ENCODE measurements around the gene KIAA1191.
"Not testable (repeated sequence)": the region's sequence is repeated elsewhere in the genome, so short reads cannot be mapped to it uniquely, and the experiment has no call there.

Gene KIAA1191

DNA sequence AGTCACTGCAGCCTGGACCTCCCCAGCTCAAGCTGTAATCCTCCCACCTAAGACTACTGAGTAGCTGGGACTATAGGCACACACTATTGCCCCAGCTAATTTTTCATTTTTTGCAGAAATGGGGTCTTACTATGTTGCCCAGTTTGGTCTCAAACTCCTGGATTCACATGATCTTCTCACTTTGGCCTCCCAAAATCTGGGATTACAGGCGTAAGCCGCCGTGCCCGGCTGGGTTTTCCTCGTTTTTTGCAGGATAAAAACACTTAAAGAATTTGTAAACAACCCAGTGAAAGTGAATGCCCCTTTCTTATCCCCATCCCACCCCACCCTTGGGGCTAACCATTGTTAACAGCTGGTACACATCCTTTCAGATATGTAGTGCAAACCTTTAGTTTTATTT, 47.0 kb upstream of the KIAA1191 start:
- no peak for TF ChIP-seq ARNTL (CRISPR knock-in tag; IDR thresholded peaks at IDR 0.05; ENCODE audit: borderline replicate concordance, low read depth)
- TF ChIP-seq ZNF70 (CRISPR knock-in tag; IDR thresholded peaks at IDR 0.05), result no peak
- TF ChIP-seq ZFP3 (CRISPR knock-in tag; IDR thresholded peaks at IDR 0.05), result no peak
- TF ChIP-seq TOX (CRISPR knock-in tag; IDR thresholded peaks at IDR 0.05; ENCODE audit: borderline replicate concordance), result no peak
- no peak for TF ChIP-seq ZC3H10 (CRISPR knock-in tag; IDR thresholded peaks at IDR 0.05)
- no peak for TF ChIP-seq ISL1 (CRISPR knock-in tag; IDR thresholded peaks at IDR 0.05)
- no peak for TF ChIP-seq RARB (CRISPR knock-in tag; IDR thresholded peaks at IDR 0.05)
- no peak for TF ChIP-seq PPARA (CRISPR knock-in tag; IDR thresholded peaks at IDR 0.05; ENCODE audit: borderline replicate concordance)
- no peak for TF ChIP-seq OSR1 (CRISPR knock-in tag; IDR thresholded peaks at IDR 0.05)
- TF ChIP-seq, protein P1, sequence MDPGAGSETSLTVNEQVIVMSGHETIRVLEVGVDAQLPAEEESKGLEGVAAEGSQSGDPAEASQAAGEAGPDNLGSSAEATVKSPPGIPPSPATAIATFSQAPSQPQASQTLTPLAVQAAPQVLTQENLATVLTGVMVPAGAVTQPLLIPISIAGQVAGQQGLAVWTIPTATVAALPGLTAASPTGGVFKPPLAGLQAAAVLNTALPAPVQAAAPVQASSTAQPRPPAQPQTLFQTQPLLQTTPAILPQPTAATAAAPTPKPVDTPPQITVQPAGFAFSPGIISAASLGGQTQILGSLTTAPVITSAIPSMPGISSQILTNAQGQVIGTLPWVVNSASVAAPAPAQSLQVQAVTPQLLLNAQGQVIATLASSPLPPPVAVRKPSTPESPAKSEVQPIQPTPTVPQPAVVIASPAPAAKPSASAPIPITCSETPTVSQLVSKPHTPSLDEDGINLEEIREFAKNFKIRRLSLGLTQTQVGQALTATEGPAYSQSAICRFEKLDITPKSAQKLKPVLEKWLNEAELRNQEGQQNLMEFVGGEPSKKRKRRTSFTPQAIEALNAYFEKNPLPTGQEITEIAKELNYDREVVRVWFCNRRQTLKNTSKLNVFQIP (CRISPR knock-in tag; IDR thresholded peaks at IDR 0.05; ENCODE audit: borderline replicate concordance, low read depth), result no peak
- TF ChIP-seq, protein P2, sequence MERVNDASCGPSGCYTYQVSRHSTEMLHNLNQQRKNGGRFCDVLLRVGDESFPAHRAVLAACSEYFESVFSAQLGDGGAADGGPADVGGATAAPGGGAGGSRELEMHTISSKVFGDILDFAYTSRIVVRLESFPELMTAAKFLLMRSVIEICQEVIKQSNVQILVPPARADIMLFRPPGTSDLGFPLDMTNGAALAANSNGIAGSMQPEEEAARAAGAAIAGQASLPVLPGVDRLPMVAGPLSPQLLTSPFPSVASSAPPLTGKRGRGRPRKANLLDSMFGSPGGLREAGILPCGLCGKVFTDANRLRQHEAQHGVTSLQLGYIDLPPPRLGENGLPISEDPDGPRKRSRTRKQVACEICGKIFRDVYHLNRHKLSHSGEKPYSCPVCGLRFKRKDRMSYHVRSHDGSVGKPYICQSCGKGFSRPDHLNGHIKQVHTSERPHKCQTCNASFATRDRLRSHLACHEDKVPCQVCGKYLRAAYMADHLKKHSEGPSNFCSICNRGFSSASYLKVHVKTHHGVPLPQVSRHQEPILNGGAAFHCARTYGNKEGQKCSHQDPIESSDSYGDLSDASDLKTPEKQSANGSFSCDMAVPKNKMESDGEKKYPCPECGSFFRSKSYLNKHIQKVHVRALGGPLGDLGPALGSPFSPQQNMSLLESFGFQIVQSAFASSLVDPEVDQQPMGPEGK (CRISPR knock-in tag; IDR thresholded peaks at IDR 0.05; ENCODE audit: borderline replicate concordance), result no peak
- TF ChIP-seq, protein P3, sequence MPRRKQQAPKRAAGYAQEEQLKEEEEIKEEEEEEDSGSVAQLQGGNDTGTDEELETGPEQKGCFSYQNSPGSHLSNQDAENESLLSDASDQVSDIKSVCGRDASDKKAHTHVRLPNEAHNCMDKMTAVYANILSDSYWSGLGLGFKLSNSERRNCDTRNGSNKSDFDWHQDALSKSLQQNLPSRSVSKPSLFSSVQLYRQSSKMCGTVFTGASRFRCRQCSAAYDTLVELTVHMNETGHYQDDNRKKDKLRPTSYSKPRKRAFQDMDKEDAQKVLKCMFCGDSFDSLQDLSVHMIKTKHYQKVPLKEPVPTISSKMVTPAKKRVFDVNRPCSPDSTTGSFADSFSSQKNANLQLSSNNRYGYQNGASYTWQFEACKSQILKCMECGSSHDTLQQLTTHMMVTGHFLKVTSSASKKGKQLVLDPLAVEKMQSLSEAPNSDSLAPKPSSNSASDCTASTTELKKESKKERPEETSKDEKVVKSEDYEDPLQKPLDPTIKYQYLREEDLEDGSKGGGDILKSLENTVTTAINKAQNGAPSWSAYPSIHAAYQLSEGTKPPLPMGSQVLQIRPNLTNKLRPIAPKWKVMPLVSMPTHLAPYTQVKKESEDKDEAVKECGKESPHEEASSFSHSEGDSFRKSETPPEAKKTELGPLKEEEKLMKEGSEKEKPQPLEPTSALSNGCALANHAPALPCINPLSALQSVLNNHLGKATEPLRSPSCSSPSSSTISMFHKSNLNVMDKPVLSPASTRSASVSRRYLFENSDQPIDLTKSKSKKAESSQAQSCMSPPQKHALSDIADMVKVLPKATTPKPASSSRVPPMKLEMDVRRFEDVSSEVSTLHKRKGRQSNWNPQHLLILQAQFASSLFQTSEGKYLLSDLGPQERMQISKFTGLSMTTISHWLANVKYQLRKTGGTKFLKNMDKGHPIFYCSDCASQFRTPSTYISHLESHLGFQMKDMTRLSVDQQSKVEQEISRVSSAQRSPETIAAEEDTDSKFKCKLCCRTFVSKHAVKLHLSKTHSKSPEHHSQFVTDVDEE (CRISPR knock-in tag; IDR thresholded peaks at IDR 0.05), result no peak
- TF ChIP-seq ESRRG (CRISPR knock-in tag; IDR thresholded peaks at IDR 0.05), result no peak
- TF ChIP-seq ZNF565 (CRISPR knock-in tag; conservative IDR thresholded peaks at IDR 0.05; ENCODE audit: low read depth), result no peak
- no peak for TF ChIP-seq CSDC2 (CRISPR knock-in tag; IDR thresholded peaks at IDR 0.05)
- TF ChIP-seq TCF4 (CRISPR knock-in tag; IDR thresholded peaks at IDR 0.05; ENCODE audit: borderline replicate concordance), result no peak
- TF ChIP-seq SNAI2 (CRISPR knock-in tag; IDR thresholded peaks at IDR 0.05), result no peak
- TF ChIP-seq ZFP30 (CRISPR knock-in tag; IDR thresholded peaks at IDR 0.05), result no peak
- no peak for TF ChIP-seq BACH2 (CRISPR knock-in tag; IDR thresholded peaks at IDR 0.05; ENCODE audit: borderline replicate concordance)
- TF ChIP-seq ZNF8 (CRISPR knock-in tag; IDR thresholded peaks at IDR 0.05), result no peak
- ATAC-seq, result no peak

DNA sequence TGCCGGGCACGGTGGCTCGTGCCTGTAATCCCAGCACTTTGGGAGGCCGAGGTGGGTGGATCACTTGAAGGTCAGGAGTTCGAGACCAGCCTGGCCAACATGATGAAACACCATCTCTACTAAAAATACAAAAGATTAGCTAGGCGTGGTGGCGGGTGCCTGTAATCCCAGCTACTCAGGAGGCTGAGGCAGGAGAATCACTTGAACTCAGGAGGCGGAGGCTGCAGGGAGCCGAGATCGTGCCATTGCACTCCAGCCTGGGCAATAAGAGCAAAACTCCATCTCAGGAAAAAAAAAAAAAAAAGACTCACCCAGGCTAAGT, 46.6 kb upstream of the KIAA1191 start:
- ATAC-seq, result not testable (repeated sequence)

DNA sequence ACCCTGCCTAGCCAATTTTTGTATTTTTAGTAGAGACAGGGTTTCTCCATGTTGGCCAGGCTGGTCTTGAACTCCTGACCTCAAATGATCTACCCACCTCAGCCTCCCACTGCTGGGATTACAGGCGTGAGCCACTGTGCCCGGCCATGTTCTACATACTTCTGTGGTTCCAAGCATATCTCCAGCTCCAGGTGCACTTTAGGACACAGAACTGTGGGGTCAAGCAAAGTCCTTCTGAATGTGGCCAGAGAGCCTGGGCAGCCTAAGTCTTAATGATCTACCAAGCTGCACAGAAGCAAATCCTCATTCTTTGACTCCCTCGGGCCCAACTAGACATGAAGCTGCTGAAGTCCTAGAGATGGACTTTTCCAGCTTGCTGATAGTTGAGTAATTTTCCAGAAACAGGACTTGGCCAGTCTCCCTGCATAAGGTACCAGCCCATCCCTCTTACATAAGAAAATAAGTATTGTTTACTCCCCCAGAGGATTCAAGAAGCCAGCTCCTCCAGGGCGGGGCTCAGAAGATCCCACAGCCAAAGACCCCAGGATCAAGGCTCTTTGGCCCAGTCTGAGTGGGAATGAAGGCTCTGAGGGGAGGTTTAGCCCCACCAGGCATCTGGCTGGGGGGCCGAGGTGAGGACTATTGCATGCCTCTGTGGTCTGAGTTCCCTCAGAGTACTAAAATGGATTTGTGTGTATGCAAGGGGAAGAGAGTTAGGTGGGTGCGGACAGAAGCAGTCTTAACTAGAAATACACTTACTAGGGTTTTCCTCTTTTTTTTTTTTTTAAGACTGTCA, 46.1 kb upstream of the KIAA1191 start:
- no peak for ATAC-seq
- TF ChIP-seq, protein P4, sequence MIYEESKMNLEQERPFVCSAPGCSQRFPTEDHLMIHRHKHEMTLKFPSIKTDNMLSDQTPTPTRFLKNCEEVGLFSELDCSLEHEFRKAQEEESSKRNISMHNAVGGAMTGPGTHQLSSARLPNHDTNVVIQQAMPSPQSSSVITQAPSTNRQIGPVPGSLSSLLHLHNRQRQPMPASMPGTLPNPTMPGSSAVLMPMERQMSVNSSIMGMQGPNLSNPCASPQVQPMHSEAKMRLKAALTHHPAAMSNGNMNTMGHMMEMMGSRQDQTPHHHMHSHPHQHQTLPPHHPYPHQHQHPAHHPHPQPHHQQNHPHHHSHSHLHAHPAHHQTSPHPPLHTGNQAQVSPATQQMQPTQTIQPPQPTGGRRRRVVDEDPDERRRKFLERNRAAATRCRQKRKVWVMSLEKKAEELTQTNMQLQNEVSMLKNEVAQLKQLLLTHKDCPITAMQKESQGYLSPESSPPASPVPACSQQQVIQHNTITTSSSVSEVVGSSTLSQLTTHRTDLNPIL (CRISPR knock-in tag; IDR thresholded peaks at IDR 0.05; ENCODE audit: low read depth), result no peak

DNA sequence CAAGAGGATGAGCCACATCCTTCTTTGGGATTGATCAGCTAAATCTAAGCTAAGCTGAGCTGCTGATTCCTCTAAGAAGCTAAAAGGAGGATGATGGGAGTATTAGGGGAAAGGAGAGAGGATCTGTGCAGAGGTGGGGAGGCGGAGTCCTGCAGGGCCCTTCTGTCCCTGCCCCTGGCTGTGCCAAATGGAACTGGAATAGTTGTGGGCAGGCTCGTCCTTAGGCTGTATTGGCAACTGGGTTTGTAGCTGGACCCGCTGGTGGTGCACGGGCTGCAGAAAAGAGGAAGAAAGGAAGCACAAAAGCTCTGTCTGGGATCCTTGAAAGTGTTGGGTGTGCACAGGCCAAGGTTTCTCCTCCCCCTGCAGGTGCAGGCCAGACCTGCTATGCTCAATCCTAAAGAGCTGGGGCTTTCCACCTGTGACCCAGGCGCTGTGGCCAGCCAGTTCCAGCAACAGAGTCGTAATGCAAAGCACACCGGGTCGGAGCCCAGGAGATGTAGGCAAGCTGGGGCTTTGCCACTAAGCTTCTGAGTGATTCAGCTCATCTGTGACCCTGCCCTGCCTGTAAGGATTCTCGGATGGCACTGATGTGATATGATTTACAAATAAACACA, 45.0 kb upstream of the KIAA1191 start:
- no peak for ATAC-seq
- TF ChIP-seq ZNF8 (CRISPR knock-in tag; IDR thresholded peaks at IDR 0.05), result no peak
- TF ChIP-seq ZNF70 (CRISPR knock-in tag; IDR thresholded peaks at IDR 0.05), result no peak
- no peak for TF ChIP-seq TCF4 (CRISPR knock-in tag; IDR thresholded peaks at IDR 0.05; ENCODE audit: borderline replicate concordance)
- TF ChIP-seq, protein P5, sequence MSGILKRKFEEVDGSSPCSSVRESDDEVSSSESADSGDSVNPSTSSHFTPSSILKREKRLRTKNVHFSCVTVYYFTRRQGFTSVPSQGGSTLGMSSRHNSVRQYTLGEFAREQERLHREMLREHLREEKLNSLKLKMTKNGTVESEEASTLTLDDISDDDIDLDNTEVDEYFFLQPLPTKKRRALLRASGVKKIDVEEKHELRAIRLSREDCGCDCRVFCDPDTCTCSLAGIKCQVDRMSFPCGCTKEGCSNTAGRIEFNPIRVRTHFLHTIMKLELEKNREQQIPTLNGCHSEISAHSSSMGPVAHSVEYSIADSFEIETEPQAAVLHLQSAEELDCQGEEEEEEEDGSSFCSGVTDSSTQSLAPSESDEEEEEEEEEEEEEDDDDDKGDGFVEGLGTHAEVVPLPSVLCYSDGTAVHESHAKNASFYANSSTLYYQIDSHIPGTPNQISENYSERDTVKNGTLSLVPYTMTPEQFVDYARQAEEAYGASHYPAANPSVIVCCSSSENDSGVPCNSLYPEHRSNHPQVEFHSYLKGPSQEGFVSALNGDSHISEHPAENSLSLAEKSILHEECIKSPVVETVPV (CRISPR knock-in tag; IDR thresholded peaks at IDR 0.05), result no peak
- TF ChIP-seq CSDC2 (CRISPR knock-in tag; IDR thresholded peaks at IDR 0.05), result no peak
- TF ChIP-seq ZNF565 (CRISPR knock-in tag; conservative IDR thresholded peaks at IDR 0.05; ENCODE audit: low read depth), result no peak
- no peak for TF ChIP-seq ZC3H10 (CRISPR knock-in tag; IDR thresholded peaks at IDR 0.05)
- TF ChIP-seq, protein P2 (CRISPR knock-in tag; IDR thresholded peaks at IDR 0.05; ENCODE audit: borderline replicate concordance), result no peak
- no peak for TF ChIP-seq ESRRG (CRISPR knock-in tag; IDR thresholded peaks at IDR 0.05)
- no peak for TF ChIP-seq TOX (CRISPR knock-in tag; IDR thresholded peaks at IDR 0.05; ENCODE audit: borderline replicate concordance)
- no peak for TF ChIP-seq ISL1 (CRISPR knock-in tag; IDR thresholded peaks at IDR 0.05)
- no peak for TF ChIP-seq BACH2 (CRISPR knock-in tag; IDR thresholded peaks at IDR 0.05; ENCODE audit: borderline replicate concordance)
